Loucy (cell line): Measurements from ENCODE around the gene RBM26.

Experiments
- H2AFZ ChIP-seq: fragments of 200-600 bp; sonication (generic); 2 replicates; pipeline ENCODE4 v1.6.0; 2016; ENCODE audit warnings: antibody characterized with exemption, mild to moderate bottlenecking, low read length, moderate library complexity
- H3F3A ChIP-seq: fragments of 200-600 bp; 2 replicates; pipeline ENCODE4 v1.6.0; 2016; ENCODE audit warnings: antibody characterized with exemption, low read depth, mild to moderate bottlenecking
- H3K27me3 ChIP-seq: fragments of 200-600 bp; sonication (generic); 2 replicates; pipeline ENCODE4 v1.6.1; 2014; ENCODE audit warnings: low read length, mild to moderate bottlenecking; ENCODE audit not compliant: insufficient read depth, poor library complexity, severe bottlenecking
- H3K36me3 ChIP-seq: fragments of 200-600 bp; sonication (generic); 2 replicates; pipeline ENCODE4 v1.6.1; 2016; ENCODE audit warnings: low read length; ENCODE audit not compliant: insufficient read depth
- H3K4me1 ChIP-seq: fragments of 200-600 bp; sonication (generic); 2 replicates; pipeline ENCODE4 v1.5.1; 2014; ENCODE audit warnings: low read length, mild to moderate bottlenecking; ENCODE audit not compliant: insufficient read depth, poor library complexity, severe bottlenecking
- H3K4me2 ChIP-seq: fragments of 200-600 bp; sonication (generic); 2 replicates; pipeline ENCODE4 v1.6.0; 2014; ENCODE audit warnings: antibody characterized with exemption, low read length, low read depth, mild to moderate bottlenecking; ENCODE audit not compliant: poor library complexity, severe bottlenecking
- H3K4me3 ChIP-seq: fragments of 200-600 bp; sonication (generic); 2 replicates; pipeline ENCODE4 v1.5.1; 2014; ENCODE audit warnings: low read length, mild to moderate bottlenecking, mixed read lengths; ENCODE audit not compliant: poor library complexity, severe bottlenecking
- H3K79me2 ChIP-seq: fragments of 200-600 bp; sonication (generic); 2 replicates; pipeline ENCODE4 v1.6.1; 2014; ENCODE audit warnings: low read length; ENCODE audit not compliant: insufficient read depth
- H3K9ac ChIP-seq: fragments of 200-600 bp; sonication (generic); 2 replicates; pipeline ENCODE4 v1.6.0; 2014; ENCODE audit warnings: mild to moderate bottlenecking, low read depth, low read length, moderate library complexity; ENCODE audit not compliant: poor library complexity, severe bottlenecking
- H3K9me2 ChIP-seq: fragments of 200-600 bp; sonication (generic); replicated peaks from 2 replicates; pipeline ENCODE4 v1.6.1; 2016; ENCODE audit warnings: low read depth, low read length, mixed read lengths
- H3K9me3 ChIP-seq: fragments of 200-600 bp; sonication (generic); 2 replicates; pipeline ENCODE4 v1.6.1; 2014; ENCODE audit warnings: mild to moderate bottlenecking, antibody characterized with exemption, low read length, low read depth; ENCODE audit not compliant: insufficient read depth
- H4K20me1 ChIP-seq: fragments of 200-600 bp; sonication (generic); 2 replicates; pipeline ENCODE4 v1.6.0; 2014; ENCODE audit warnings: antibody characterized with exemption, low read length, mild to moderate bottlenecking; ENCODE audit not compliant: insufficient read depth, poor library complexity, severe bottlenecking
- CTCF ChIP-seq: fragments of 200-600 bp; sonication (generic); conservative IDR thresholded peaks from 2 replicates; pipeline ENCODE4 v1.5.1; 2014; ENCODE audit warnings: mild to moderate bottlenecking, antibody characterized with exemption, low read length
- EZH2phosphoT487 ChIP-seq: fragments of 200-600 bp; IDR thresholded peaks from 2 replicates; pipeline ENCODE4 v1.6.1; 2018; ENCODE audit warnings: antibody characterized with exemption, mild to moderate bottlenecking, moderate library complexity, borderline replicate concordance

Gene RBM26

GRCh38 chr13:79307433-79307861 is 98.6 kb downstream of the RBM26 start:
- H3K4me1 ChIP-seq: no peaks in the 10 kb centered on the region
- no peaks in the 10 kb centered on the region for H3K79me2 ChIP-seq
- H2AFZ ChIP-seq: no peak overlapping the region
- no peak overlapping the region for H3K9ac ChIP-seq
- H3K27me3 ChIP-seq: no peaks in the 10 kb centered on the region
- no peaks in the 10 kb centered on the region for H4K20me1 ChIP-seq
- H3K4me3 ChIP-seq: no peak overlapping the region
- H3K9me3 ChIP-seq: no peaks in the 10 kb centered on the region
- TF ChIP-seq EZH2phosphoT487 (no peak), CTCF (no peak)
- no peaks in the 10 kb centered on the region for H3K36me3 ChIP-seq
- H3F3A ChIP-seq: peaks cover 4% of the 10 kb centered on the region; the same call in 1 of the 2 replicates
- H3K4me2 ChIP-seq: no peak overlapping the region
- H3K9me2 ChIP-seq: no peaks in the 10 kb centered on the region

GRCh38 chr13:79306650-79307049 is 99.4 kb downstream of the RBM26 start:
- H3K4me3 ChIP-seq: no peak overlapping the region
- H3K9ac ChIP-seq: no peak overlapping the region
- H3K27me3 ChIP-seq: no peaks in the 10 kb centered on the region
- H3K36me3 ChIP-seq: no peaks in the 10 kb centered on the region
- no peak overlapping the region for H3K4me2 ChIP-seq
- peaks cover 4% of the 10 kb centered on the region; the same call in 1 of the 2 replicates for H3F3A ChIP-seq
- H3K79me2 ChIP-seq: no peaks in the 10 kb centered on the region
- H3K4me1 ChIP-seq: no peaks in the 10 kb centered on the region
- no peaks in the 10 kb centered on the region for H3K9me3 ChIP-seq
- TF ChIP-seq CTCF: no peak
- TF ChIP-seq EZH2phosphoT487: no peak
- H2AFZ ChIP-seq: no peak overlapping the region
- H3K9me2 ChIP-seq: no peaks in the 10 kb centered on the region
- no peaks in the 10 kb centered on the region for H4K20me1 ChIP-seq

- no peaks in the 10 kb centered on the region for H3F3A ChIP-seq
- H3K4me2 ChIP-seq: no peak overlapping the region
- H3K9me3 ChIP-seq: no peaks in the 10 kb centered on the region
- no peak for TF ChIP-seq EZH2phosphoT487
- no peak for TF ChIP-seq CTCF
- no peak overlapping the region for H3K9ac ChIP-seq
- no peaks in the 10 kb centered on the region for H3K27me3 ChIP-seq
- no peaks in the 10 kb centered on the region for H3K36me3 ChIP-seq
- H3K4me3 ChIP-seq: no peak overlapping the region
- no peak overlapping the region for H2AFZ ChIP-seq
- H3K9me2 ChIP-seq: no peaks in the 10 kb centered on the region
- H4K20me1 ChIP-seq: no peaks in the 10 kb centered on the region
- H3K4me1 ChIP-seq: no peaks in the 10 kb centered on the region
- no peaks in the 10 kb centered on the region for H3K79me2 ChIP-seq
Observed at GRCh38 chr13:79297128-79297527, 108.9 kb downstream of the RBM26 start.
